NCI-H1105 treated with DMSO at 0.1 percent for 48 hours (cell line): ENCODE measurements around the gene KIAA0232.
A peak's percentile ranks its signal among the peaks of the same experiment; 100 is the strongest.

Source experiments
- DNase-seq: peaks from one replicate; lab custom pipeline; 2025; lab: John Stamatoyannopoulos, UW

KIAA0232 gene

DNA sequence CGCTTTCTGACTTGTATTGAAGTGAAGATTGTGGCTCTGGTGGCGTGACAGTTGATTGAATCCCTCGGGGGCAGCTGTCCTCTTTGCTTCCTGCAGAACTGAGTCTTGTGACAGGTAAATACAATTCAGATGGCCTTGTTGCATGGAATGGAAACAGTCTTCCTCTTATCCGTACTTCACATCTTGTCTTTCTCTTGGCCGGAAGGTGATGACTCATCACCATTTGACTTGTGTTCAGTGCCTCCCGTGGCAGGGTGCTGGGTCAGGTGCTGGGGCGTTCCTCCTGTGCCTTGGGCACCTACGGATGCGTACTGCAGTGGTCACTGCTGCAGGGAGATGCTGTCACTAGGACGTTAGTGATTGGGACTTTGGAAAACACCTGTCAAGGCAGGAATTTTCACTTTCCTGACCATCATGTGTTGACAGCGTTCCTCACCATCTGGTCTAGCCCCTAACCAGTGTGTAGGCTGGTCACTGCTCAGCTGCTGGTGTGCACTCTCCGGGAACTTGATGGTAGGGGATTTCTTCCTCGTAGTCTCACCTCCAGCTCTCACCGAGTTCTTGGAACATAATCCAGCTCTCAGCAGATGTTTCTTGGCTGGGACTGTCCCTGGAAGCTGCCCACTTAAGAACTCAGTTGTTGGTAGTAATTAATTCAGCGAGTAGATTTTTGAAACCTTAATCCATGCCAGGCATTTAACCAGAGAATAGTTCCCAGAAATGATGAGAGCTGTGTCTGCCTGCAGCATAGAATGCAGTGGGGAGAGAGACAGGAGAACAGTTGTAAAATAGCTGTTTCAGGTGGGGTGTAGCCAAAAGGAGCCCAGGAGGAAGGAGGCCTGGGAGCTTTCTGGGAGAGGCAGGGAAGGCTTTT, 134.3 kb downstream of the KIAA0232 start:
- no peak for DNase-seq

DNA sequence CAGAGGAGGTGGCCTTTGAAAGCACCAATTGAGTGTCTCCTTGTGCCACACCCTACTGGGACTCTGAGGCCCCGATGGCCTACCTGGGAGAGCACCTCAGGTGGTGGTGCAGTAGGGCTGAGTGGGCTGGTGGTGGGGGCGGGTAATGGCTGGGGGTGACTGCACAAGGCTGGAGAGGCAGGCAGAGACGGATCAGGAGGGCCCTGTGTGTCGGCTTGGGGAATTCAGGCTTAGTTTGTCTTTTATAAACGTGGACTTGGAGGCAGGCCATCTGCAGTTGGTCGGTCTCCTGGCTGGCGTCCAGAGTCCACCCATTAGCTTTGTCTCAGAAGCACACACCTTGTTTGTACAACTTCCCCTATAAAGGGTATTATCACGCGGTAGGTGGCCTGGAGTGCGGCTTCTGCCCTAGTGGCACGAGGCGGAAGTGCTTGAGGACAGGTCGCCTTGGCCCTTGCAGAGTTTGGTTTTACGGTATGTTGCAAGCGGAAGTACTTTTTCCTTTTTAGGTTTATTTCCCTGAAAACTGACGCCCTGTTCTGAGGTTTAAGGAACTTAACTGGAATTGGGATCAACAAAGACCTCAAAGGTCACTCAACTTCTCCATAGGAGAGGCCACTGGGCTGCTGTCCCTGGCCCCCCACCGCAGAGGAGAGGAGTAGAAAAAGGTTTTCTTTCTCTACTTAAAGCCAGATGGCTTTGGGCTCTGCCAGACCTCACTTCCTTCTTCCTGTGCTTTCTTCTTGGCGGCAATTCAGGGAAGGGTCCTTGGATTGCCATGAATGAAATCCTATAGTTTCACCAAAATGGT, 135.1 kb downstream of the KIAA0232 start:
- peak; percentile 85 for DNase-seq

DNA sequence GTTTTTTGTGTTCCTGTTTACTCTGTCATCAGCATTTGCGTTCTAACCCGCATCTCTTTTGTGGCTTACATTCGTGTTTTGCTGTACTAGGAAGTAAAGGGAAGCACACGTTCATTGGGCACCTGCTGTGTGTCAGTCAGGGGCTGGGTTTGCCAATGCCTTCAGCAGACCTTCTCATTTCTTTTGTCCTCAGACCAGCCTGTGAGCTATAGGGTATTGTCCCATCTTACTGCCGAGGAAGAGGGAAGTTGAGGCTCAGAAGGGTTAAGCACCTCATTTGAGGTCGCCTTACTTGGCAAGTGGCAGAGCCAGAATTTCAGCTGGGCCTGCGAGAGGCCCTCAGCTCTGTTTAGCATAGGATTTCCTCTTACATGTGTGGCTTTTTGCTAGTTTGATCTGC, 135.8 kb downstream of the KIAA0232 start:
- no peak for DNase-seq

DNA sequence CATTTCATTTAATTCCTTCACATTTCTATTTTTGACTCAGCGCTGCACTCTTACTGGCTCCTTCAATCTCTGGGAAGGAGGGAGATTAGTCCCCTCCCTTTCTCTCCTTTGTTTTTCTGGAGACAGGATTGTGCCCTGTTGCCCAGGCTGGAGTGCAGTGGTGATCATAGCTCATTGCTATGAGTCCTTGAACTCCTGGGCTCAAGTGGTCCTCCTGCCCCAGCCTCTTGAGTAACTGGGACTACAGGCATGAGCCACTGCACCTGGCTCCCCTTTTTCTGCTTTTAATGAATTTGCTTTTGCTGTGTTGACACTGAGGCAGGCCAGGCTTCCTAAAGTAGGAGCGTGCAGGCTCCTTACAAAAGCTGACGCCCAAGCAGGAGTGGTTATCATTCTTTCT, 137.6 kb downstream of the KIAA0232 start:
- DNase-seq, result no peak

DNA sequence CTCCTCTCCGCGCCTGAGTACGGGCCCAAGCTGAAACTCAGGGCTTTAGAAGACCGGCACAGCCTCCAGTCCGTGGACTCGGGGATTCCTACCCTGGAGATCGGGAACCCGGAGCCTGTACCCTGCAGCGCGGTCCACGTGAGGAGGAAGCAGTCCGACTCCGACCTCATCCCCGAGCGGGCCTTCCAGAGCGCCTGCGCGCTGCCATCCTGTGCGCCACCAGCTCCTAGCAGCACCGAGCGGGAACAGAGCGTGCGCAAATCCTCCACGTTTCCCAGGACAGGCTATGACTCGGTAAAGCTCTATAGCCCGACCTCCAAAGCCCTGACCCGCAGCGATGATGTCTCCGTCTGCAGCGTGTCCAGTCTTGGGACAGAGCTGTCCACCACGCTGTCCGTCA, 141.0 kb downstream of the KIAA0232 start:
- no peak for DNase-seq

DNA sequence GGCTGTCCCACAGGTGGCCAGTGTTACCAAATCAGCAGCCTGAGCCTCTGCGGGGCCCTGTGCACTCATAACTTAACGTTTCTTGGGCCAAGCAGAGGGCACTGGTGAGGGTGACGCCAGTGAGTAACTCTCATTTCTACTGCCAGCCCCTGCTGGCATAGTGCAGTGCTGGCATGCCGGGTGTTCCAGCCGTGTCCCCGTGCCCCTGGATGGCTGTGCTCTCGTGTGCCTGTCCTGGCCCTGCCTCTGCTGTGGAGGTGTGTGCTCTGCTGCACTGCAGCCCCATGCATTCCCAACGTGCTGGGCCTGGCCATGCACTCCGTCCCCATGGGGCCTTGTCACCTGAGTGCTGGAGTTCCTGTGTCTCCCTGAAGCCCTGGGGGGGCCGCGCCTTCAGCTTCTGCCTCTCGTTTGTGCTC, 141.8 kb downstream of the KIAA0232 start:
- DNase-seq, result no peak

DNA sequence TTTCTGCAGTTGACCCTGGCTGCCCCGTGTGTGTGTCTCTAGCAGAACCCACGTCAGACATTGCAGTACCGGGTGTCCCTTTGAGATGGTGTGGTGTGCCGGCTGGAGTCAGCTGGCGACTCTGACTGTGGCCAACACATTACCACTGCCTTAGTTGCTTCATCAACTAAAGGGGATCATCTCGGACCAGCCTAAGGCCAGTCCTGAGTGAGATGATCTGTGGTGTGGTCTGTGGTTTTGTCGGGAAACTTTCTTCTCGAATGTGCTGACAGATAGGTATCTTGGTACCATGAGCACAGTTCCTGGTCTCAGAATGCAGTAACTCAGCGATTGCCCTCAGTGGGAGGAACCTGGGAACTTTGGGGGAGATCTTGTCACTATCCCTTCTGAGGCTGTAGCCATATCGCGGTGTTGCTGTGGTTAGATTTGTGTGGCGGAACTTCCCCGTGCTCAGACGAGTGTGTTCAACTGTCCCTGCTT, 142.9 kb downstream of the KIAA0232 start:
- DNase-seq, result no peak

DNA sequence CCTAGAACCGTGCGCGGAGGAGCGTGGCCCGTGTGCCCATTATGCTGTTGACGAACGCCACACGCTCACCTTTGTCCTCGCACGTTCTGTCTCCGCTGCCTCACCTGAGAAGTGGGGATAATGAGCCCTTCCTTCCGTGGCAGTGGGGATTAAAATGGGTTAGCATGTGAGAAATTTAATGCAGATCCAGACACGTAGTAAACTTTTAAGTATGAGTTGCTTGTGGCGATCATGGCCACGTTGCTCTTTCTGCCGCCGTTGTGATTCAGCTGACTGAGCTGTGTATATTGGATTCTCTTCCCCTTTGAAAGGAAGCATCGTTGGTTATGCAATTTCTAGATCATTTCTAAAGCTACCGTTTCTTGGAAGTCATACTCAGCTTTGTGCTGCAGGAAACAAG, 143.6 kb downstream of the KIAA0232 start:
- no peak for DNase-seq

DNA sequence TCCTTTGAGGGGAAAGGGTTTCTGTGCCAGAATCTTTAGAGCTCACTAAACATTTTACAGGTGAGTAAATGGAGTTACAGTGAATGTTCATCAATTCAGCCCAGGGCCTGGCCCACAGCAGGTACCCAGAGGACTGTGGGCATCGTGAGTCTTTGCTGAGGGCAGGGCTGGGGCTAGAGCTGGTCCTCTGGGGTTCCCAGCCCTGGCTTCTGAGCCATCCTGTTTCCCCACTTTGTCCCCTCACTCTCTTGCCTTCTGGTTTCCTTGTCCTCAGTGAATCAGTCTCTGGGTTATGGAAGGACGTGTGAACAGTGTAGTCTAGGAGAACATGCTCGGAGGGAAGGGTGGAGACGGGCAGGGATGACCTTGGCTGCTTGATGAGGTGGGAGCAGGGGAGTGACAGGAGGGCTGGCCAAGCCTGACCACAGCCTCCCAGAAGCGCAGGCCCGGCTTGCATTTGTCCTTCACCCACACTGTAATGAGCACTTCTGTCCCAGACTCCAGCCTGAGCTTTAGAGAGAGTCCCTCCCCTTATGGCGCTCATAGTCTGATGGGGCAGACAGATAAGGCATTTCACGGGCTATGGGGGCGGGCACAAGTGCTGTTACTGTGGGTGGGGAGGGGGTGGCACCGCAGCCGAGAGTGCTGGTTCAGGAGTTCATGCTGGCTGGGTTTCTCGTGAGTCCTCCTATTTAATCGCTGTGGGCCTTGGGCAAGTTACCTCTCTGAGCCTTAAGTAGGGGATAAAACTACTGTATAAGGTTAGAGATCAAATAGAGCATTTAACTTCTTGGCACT, 144.4 kb downstream of the KIAA0232 start:
- no peak for DNase-seq

DNA sequence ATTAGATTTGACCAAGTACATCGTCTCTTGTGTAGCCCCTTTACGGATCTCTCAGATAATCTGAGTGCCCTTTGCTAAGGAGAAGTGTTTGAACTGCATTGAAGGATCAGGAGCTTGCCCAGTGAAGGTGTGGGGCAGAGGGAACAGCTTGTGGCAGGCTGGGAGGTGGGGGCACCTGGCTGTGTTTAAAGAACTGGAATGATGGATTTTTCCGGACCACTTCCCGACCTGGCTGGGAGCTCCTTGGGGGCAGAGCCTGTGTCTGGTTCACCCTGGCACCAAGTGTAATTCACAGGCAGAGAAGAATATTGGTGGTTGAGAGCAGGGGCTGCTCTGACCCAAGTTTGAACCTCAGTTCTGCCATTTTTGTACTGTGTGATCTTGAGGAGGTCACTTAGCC, 145.6 kb downstream of the KIAA0232 start:
- no peak for DNase-seq

DNA sequence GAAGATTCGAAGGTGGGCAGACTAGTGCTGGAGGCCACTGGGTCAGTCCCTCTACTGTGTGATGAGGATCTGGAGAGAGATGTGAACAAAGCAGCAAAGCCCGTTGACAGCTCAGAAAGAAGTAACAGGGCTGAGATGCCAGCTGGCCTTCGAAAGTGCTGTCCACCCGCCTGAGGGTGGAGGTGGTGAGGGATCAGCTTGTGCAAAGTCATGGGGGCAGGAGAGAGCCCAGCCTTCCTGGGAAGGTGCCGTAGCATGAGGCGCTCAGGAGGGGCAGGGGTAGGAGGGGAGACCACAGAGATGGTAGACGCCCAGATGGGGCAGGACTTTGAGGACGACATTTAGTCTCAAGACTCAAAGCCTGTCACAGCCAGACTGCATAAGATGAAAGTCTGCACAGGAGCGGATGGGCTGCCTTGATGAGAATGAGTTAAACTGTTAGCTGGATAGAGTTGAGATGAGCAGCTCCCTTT, 146.8 kb downstream of the KIAA0232 start:
- no peak for DNase-seq

DNA sequence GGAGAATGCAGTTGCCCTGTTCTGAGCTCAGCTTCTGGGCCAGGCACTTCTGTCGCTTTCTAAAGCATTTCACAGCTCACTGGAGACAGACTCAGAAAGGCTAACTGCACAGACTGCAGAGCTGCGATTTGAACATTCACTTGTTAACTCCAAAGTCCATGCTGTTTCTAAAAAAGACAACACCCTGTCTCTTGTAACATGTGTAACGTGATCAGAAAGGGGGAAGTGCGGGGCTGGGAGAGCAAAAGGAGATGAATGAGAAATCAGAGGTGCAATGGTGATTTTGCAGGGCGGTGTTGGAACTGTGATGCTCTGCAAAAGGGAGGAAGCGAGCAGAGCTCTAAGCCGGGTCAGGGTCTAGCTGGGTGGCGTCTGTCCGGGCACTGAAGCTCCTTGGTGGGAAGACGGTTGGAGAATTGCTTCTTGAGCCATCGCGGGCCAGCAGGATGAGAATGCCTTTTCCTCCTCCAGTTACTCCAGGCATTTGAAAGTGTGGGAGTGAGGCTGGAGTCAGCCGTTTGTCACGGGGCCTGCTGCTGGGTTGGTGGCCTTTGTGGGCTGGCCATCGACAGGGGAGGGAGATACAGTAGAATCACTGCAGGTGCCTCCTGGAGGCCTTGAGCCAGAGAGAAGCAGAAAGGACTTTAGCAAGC, 147.4 kb downstream of the KIAA0232 start:
- no peak for DNase-seq

DNA sequence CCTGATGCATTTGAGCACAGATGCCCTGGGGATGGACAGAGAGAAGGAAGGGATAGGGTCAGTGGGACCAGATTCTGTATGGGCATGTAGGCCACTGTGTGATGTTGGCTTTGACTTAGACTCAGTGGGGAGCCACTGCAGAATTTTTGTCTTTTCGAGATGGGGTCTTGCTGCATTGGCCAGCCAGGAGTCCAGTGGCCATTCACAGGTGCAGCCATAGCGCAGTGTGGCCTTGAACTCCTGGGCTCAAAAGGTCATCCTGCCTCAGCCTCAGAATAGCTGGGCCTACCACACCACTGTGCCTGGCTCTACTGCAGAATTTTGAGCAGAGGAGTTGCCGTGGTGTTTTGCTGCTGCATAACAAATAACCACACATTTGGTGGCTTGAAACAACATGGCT, 149.9 kb downstream of the KIAA0232 start:
- DNase-seq, result no peak

DNA sequence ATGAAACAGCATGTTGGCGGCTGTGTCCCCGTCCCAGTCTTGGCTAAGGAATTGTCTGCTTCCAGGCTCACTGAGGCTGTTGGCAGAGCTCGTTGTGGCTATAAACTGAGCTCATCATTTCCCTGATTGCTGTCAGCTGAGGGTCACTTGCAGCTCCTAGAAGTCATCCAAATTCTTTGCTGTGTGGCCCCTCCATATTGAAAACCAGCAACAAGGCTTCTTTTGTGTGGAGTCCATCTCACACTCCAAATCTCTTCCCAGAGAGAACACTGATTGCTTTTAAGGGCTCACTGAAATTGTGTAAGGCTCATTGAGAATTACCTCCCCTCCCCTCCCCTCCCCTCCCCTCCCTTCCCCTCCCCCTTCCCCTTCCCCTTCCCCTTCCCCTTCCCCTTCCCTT, 150.4 kb downstream of the KIAA0232 start:
- DNase-seq, result no peak
